Peyer's patch (tissue), 4 donors: ENCODE measurements around the gene KRTAP5-10. TPM values are rescaled to one million over a fixed set of nuclear protein-coding genes. Genes with fewer than 3 reads are reported as not detected.
A peak's percentile ranks its signal among the peaks of the same experiment; 100 is the strongest.
"Not testable (repeated sequence)": the region's sequence is repeated elsewhere in the genome, so short reads cannot be mapped to it uniquely, and the experiment has no call there.

Experiments
- DNase-seq, 3 donors: peaks; one replicate each; pipeline ENCODE4 v3.0.0-alpha.2; 2017 to 2019
- H3K27ac ChIP-seq, 4 donors: fragments of 200-600 bp; sonication (generic); one replicate each; pipeline ENCODE4 v1.5.1; 2016 to 2019
- H3K27me3 ChIP-seq, 2 donors: fragments of 200-600 bp; sonication (generic); one replicate each; pipeline ENCODE4 v1.5.1; 2019
- H3K36me3 ChIP-seq, 3 donors: fragments of 200-600 bp; sonication (generic); one replicate each; pipeline ENCODE4 v1.5.1; 2016 to 2019
- H3K4me1 ChIP-seq, 4 donors: fragments of 200-600 bp; sonication (generic); one replicate each; pipeline ENCODE4 v1.5.1; 2016 to 2019
- H3K4me3 ChIP-seq, 4 donors: fragments of 200-600 bp; sonication (generic); 1 replicate in 3 of 4; 2 replicates in 1 of 4; pipeline ENCODE4 v1.5.1; 2016 to 2019; ENCODE audit warnings: mild to moderate bottlenecking in 1 of 4
- H3K9me3 ChIP-seq, 4 donors: fragments of 200-600 bp; sonication (generic); one replicate each; pipeline ENCODE4 v1.5.1; 2016 to 2019; ENCODE audit warnings: mild to moderate bottlenecking in 1 of 4
- CTCF ChIP-seq, 6 experiments: fragments of 450-650 bp in 4 of 6; fragments of 200-600 bp in 2 of 6; sonication (generic) in 1 of 6; IDR thresholded peaks; one replicate each; pipeline ENCODE4 v1.5.1; 2017 to 2019; ENCODE audit warnings: antibody characterized with exemption in 6 of 6, mild to moderate bottlenecking in 3 of 6, moderate library complexity in 1 of 6
- POLR2A ChIP-seq, 2 donors: fragments of 450-650 bp; IDR thresholded peaks; one replicate each; pipeline ENCODE4 v1.5.1; 2017; ENCODE audit warnings: antibody characterized with exemption in 2 of 2, mild to moderate bottlenecking in 2 of 2, moderate library complexity in 2 of 2
- total RNA-seq, 4 donors: library from RNA; depleted of rRNA; stranded (reverse); fragments of >200 nt; gene quantifications; one replicate each; pipeline ENCODE4 v1.1.0, GENCODE V29; 2016

KRTAP5-10 gene
- total RNA-seq, 4 donors from 2014 or later = not detected

GRCh38 chr11:71562120-71562519 is 3.2 kb upstream of the KRTAP5-10 start:
- H3K27ac ChIP-seq = no peak overlapping the region
- TF ChIP-seq CTCF (IDR thresholded peaks at IDR 0.05) (no peak), POLR2A (IDR thresholded peaks at IDR 0.05) (no peak)
- no peak for DNase-seq
- no peaks in the 10 kb centered on the region for H3K9me3 ChIP-seq
- no peaks in the 10 kb centered on the region for H3K4me1 ChIP-seq
- H3K36me3 ChIP-seq = no peaks in the 10 kb centered on the region
- no peak overlapping the region for H3K4me3 ChIP-seq
- H3K27me3 ChIP-seq = no peaks in the 10 kb centered on the region

GRCh38 chr11:71563406-71563805 is 2.0 kb upstream of the KRTAP5-10 start:
- Histone ChIP-seq H3K9me3 (no peaks in the 10 kb centered on the region), H3K27me3 (no peaks in the 10 kb centered on the region), H3K4me1 (no peaks in the 10 kb centered on the region), H3K36me3 (no peaks in the 10 kb centered on the region), H3K27ac (no peak overlapping the region), H3K4me3 (no peak overlapping the region)
- TF ChIP-seq CTCF (IDR thresholded peaks at IDR 0.05) (peak in 3 of 6 experiments; percentile 7 to 27 (median 15)), POLR2A (IDR thresholded peaks at IDR 0.05) (no peak)
- DNase-seq = peak in 2 of 3 donors; percentile 19 to 47

- TF ChIP-seq CTCF (IDR thresholded peaks at IDR 0.05) = no peak
- no peak for TF ChIP-seq POLR2A (IDR thresholded peaks at IDR 0.05)
- Histone ChIP-seq H3K9me3 (no peaks in the 10 kb centered on the region), H3K36me3 (no peaks in the 10 kb centered on the region), H3K27ac (no peak overlapping the region), H3K4me1 (no peaks in the 10 kb centered on the region), H3K4me3 (no peak overlapping the region), H3K27me3 (no peaks in the 10 kb centered on the region)
- peak in 1 of 3 donors; percentile 8 for DNase-seq
These were observed 933 bp upstream of the KRTAP5-10 start for GRCh38 chr11:71564430-71564829.

GRCh38 chr11:71566081-71566620 is 788 bp downstream of the KRTAP5-10 start:
- H3K9me3 ChIP-seq = no peaks in the 10 kb centered on the region
- DNase-seq = no peak
- H3K36me3 ChIP-seq = no peaks in the 10 kb centered on the region
- H3K27ac ChIP-seq = no peak overlapping the region
- no peaks in the 10 kb centered on the region for H3K4me1 ChIP-seq
- TF ChIP-seq CTCF (IDR thresholded peaks at IDR 0.05) = no peak
- TF ChIP-seq POLR2A (IDR thresholded peaks at IDR 0.05) = no peak
- H3K27me3 ChIP-seq = no peaks in the 10 kb centered on the region
- H3K4me3 ChIP-seq = no peak overlapping the region

GRCh38 chr11:71566626-71567599 is 1.6 kb downstream of the KRTAP5-10 start:
- H3K27ac ChIP-seq, H3K27me3 ChIP-seq, H3K4me1 ChIP-seq, H3K9me3 ChIP-seq, DNase-seq, H3K4me3 ChIP-seq, H3K36me3 ChIP-seq: not testable (repeated sequence)

GRCh38 chr11:71567633-71568032 is 2.3 kb downstream of the KRTAP5-10 start:
- not testable (repeated sequence) for DNase-seq, H3K27ac ChIP-seq, H3K4me3 ChIP-seq, H3K4me1 ChIP-seq, H3K9me3 ChIP-seq, H3K36me3 ChIP-seq, H3K27me3 ChIP-seq
